ENCODE data around the gene PSME3. TPM values are rescaled to one million over a fixed set of nuclear protein-coding genes. Genes with fewer than 3 reads are reported as not detected.

Gene PSME3
- total and polyA plus RNA-seq, 2 of the 13 experiments (the other 11 are each of a cell fraction or from before 2014, with no cell fraction given): 66.3 to 135 TPM

GRCh38 chr17:42878123-42878880 is 45.1 kb downstream of the PSME3 start (continued):
- TF ChIP-seq BCLAF1 (IDR thresholded peaks at IDR 0.05): no peak
- no peak for TF ChIP-seq ZNF784 (CRISPR knock-in tag; IDR thresholded peaks at IDR 0.05; ENCODE audit: borderline replicate concordance)
- no peak; the same call in 1 of the 2 replicates for TF ChIP-seq ZBTB38 (CRISPR knock-in tag; IDR thresholded peaks at IDR 0.05)
- no peak for TF ChIP-seq ZHX2 (IDR thresholded peaks at IDR 0.05; ENCODE audit: low read depth)
- TF ChIP-seq ZHX2 (CRISPR knock-in tag; IDR thresholded peaks at IDR 0.05; ENCODE audit: borderline replicate concordance): 0 out of 2 replicates have a peak, but pooled peaks have one; percentile 32
- TF ChIP-seq SMARCC2 (IDR thresholded peaks at IDR 0.05): no peak
- TF ChIP-seq PRDM10 (CRISPR knock-in tag; IDR thresholded peaks at IDR 0.05; ENCODE audit: low read depth): no peak
- no peak for TF ChIP-seq MLLT10 (CRISPR knock-in tag; IDR thresholded peaks at IDR 0.05)

Data from HepG2 (cell line).